D721Med (cell line): ENCODE data around the gene ANKRD44.

Source experiments
- DNase-seq: peaks from one replicate; pipeline ENCODE4 v3.0.0; 2011; ENCODE audit warnings: low spot score; ENCODE audit not compliant: insufficient read length
- FAIRE-seq: peaks from 2 replicates; lab custom pipeline; 2011; peaks lifted over from hg19 to GRCh38; lab: Jason Lieb, UNC
- CTCF ChIP-seq: IDR thresholded peaks from 2 replicates; pipeline ENCODE4 v1.5.1; 2012; ENCODE audit warnings: mild to moderate bottlenecking, control low read depth; ENCODE audit not compliant: insufficient read depth; ENCODE audit errors: missing control alignments

ANKRD44 gene

DNA sequence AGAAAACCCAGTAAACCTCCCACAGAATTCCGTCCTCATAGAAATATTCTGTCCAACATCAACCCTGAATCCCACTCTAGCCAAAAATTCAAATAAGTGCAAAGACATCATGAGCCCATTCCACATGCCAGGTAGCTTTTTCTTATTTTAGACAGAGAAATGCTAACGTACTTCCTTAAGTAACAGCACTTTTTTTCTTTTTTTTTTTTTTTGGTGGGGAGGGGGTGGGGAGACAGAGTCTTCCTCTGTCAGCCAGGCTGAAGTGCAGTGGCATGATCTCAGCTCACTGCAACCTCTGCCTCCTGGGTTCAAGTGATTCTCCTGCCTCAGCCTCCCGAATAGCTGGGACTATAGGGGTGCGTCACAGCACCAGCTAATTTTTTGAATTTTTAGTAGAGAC lies 45.5 kb downstream of the ANKRD44 start:
- TF ChIP-seq CTCF, result no peak
- DNase-seq (no peak), FAIRE-seq (no peak)

DNA sequence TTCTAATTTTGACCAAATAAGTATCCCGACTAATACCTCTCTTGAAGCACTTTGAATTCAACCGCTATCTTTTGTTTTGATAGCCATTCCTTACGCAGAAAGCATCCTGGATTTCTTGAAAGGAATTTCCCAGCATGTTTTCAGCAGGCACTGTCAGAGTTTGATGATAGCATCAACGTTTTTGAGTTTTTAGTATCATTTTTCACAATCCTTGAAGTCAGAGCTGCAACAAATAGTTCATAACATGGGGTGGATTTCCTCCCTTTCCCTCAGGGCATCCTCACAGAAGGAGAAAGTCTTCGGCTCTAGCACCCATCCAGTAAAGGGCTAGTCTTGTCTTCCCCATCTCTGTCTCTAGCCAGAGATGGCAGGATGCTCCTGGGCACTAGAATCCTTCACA lies 46.2 kb downstream of the ANKRD44 start:
- DNase-seq, result no peak

DNA sequence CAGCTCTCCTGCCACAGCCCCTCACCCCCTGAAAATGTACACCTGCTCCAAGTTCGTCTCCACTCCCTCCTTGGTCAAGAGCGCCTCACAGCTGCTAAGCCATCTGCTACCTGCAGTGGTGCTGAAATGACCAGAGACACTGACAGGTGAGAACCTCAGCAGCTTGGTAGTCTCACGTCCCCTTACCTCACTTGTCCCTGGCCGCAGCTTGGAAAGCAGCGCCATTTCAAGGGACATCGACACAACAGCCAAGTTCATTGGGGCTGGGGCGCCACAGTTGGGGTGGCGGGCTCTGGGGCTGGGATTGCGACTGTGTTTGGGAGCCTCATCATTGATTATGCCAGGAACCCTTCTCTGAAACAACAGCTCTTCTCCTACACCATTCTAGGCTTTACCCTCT lies 47.5 kb downstream of the ANKRD44 start:
- FAIRE-seq, result no peak

More for the DNA sequence above, 46.2 kb downstream of the ANKRD44 start:
- no peak for TF ChIP-seq CTCF
- FAIRE-seq, result no peak

DNA sequence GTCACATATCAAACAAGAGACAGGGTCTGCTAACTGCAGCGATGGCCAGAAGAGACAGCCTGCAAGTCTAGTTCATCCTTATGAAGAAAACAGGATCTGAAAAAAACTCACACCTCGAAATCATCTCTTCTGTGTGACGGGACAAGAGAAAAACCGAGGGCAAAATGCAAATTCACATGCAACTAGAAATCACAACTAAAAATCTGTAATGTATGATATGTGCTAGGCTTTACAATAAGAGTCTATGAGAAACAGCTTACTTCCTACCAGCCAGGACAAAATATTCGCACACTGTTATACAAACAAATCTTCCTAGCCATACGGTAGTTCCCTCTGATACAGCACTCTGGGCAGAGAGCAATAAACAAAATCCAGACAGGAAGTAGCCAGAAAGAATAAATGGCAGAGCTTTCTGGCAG lies 48.8 kb downstream of the ANKRD44 start:
- DNase-seq (no peak), FAIRE-seq (no peak)
- no peak for TF ChIP-seq CTCF

More for the DNA sequence above, 47.5 kb downstream of the ANKRD44 start:
- no peak for DNase-seq
- no peak for TF ChIP-seq CTCF

DNA sequence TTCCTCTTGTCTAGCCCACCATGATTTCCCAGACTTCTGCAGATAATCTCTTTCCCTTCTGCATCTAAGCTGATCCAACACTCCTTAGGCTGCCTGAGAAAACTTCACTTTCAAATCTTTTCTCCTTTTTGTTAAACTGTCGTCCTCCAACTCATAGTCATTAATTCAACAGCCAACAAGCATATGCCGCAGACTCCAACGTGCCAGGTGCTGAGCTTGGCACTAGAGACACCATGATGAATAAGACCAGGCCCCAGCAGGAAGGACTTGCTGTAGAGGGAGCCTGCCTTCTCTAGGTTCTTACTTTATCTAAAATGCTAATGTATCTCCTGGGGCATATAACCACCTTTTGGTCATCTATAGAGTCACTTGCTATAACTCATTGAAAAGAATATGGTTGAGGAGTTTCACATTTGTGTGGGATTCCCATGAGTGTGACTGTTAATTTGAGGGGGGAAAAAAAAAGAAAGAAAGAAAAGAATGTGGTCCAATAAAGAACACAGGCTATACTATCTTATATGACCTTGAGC lies 51.0 kb downstream of the ANKRD44 start:
- DNase-seq (no peak), FAIRE-seq (no peak)
- no peak for TF ChIP-seq CTCF

DNA sequence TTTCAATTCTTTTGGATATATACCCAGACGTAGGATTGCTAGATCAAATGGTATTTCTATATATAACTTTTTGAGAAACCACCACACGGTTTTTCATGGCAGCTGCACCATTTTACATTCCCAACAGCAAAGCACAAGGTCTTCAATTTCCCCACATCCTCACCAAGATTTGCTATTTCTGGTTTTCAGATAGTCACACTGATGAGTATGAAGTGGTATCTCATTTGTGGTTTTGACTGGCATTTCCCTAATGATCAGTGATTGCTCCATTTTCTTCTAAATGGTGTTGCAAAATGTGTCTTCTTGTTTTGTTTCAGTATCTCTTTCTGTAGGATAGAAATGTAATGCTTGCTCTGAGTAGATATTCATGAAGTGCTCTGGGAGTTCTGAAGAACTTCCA lies 52.0 kb downstream of the ANKRD44 start:
- DNase-seq, result no peak
- TF ChIP-seq CTCF, result no peak
- no peak for FAIRE-seq

- no peak for FAIRE-seq
- no peak for TF ChIP-seq CTCF
- DNase-seq, result no peak
Measured at GRCh38 chr2:197256547-197257170, 53.9 kb downstream of the ANKRD44 start.
